HepG2 (cell line): ENCODE data around the gene RAB3A. TPM values are rescaled to one million over a fixed set of nuclear protein-coding genes. Genes with fewer than 3 reads are reported as not detected.
A peak's percentile ranks its signal among the peaks of the same experiment; 100 is the strongest.

Experiments used
- ATAC-seq: fragments of 200-7000 bp; cut with Tn5 transposase; 3 replicates; pipeline ENCODE4 v1.9.1; 2020; ENCODE audit warnings: mild to moderate bottlenecking, moderate library complexity
- BruUV-seq: library from RNA; stranded (reverse); fragments of 400-500 nt; replicated peaks from 2 replicates; lab custom pipeline; 2021; lab: Mats Ljungman, UMichigan
- CTCF ChIA-PET: fragments of 300-600 bp; formaldehyde crosslinking; extraction: SDS; loops from one replicate; lab custom pipeline; 2021; ENCODE audit warnings: low total read pairs, inconsistent platforms, low intra/inter-chr PET ratio; lab: Yijun Ruan, JAX
- POLR2A ChIA-PET: fragments of 350-600 bp; sonication (Branson Sonifier 250); formaldehyde crosslinking; loops from one replicate; lab custom pipeline; 2020; ENCODE audit warnings: antibody characterized with exemption, inconsistent platforms; lab: Yijun Ruan, JAX
- DNase-seq: peaks from one replicate; pipeline ENCODE4 v3.0.0-alpha.2; 2015; ENCODE audit warnings: low spot score
- FAIRE-seq: peaks from 3 replicates; lab custom pipeline; 2011; peaks lifted over from hg19 to GRCh38; lab: Jason Lieb, UNC
- H2AFZ ChIP-seq: one replicate; pipeline ENCODE4 v1.6.1; 2011; ENCODE audit warnings: low read length, inconsistent platforms
- H3K27ac ChIP-seq: fragments of 300-600 bp; 3 replicates; pipeline ENCODE4 v1.8.0; 2011; ENCODE audit warnings: mixed run types, mild to moderate bottlenecking, mixed read lengths, low read length, inconsistent platforms; ENCODE audit not compliant: insufficient read depth; ENCODE audit errors: extremely low read length
- H3K27me3 ChIP-seq, 2 experiments: fragments of 200-600 bp in 1 of 2; 2 replicates in 1 of 2; 3 replicates in 1 of 2; pipeline versions ENCODE4 v1.6.0 to v1.8.0; 2011; ENCODE audit warnings: low read length in 2 of 2, mild to moderate bottlenecking in 2 of 2, moderate library complexity in 2 of 2, inconsistent platforms in 1 of 2; ENCODE audit not compliant: insufficient read depth in 2 of 2, control insufficient read depth in 1 of 2
- H3K36me3 ChIP-seq, 2 experiments: fragments of 200-600 bp in 1 of 2; replicated peaks in 1 of 2; 2 replicates in 1 of 2; 3 replicates in 1 of 2; pipeline versions ENCODE4 v1.5.1 to v1.8.0; 2011; ENCODE audit warnings: low read length in 2 of 2, inconsistent platforms in 1 of 2; ENCODE audit not compliant: insufficient read depth in 2 of 2, control insufficient read depth in 1 of 2
- H3K4me1 ChIP-seq: 2 replicates; pipeline ENCODE4 v1.5.1; 2012; ENCODE audit warnings: low read length, inconsistent platforms; ENCODE audit not compliant: insufficient read depth
- H3K4me2 ChIP-seq: 2 replicates; pipeline ENCODE4 v1.6.0; 2011; ENCODE audit warnings: low read depth, low read length, inconsistent platforms
- H3K4me3 ChIP-seq, 3 experiments: fragments of 200-600 bp in 1 of 3; sonication (generic), shearing (Covaris generic) in 1 of 3; replicated peaks in 1 of 3; 2 replicates each; pipeline ENCODE4 v1.5.1; 2011 to 2016; ENCODE audit warnings: low read length in 3 of 3, inconsistent platforms in 2 of 3, low read depth in 2 of 3, mild to moderate bottlenecking in 2 of 3, control low read depth in 1 of 3, mixed read lengths in 1 of 3; ENCODE audit not compliant: insufficient read depth in 1 of 3
- H3K79me2 ChIP-seq: one replicate; pipeline ENCODE4 v1.6.1; 2011; ENCODE audit warnings: low read length, inconsistent platforms; ENCODE audit not compliant: insufficient read depth
- H3K9ac ChIP-seq: 2 replicates; pipeline ENCODE4 v1.6.0; 2011; ENCODE audit warnings: mild to moderate bottlenecking, low read depth, low read length, inconsistent platforms; ENCODE audit not compliant: insufficient read depth
- H3K9me3 ChIP-seq: 2 replicates; pipeline ENCODE4 v1.5.1; 2012; ENCODE audit warnings: mild to moderate bottlenecking, low read length
- H4K20me1 ChIP-seq: 2 replicates; pipeline ENCODE4 v1.6.0; 2011; ENCODE audit warnings: inconsistent platforms, mild to moderate bottlenecking, low read length, moderate library complexity; ENCODE audit not compliant: insufficient read depth
- CTCF ChIP-seq: sonication (generic); formaldehyde crosslinking; IDR thresholded peaks from 2 replicates; pipeline ENCODE4 v1.5.0; 2020; ENCODE audit warnings: mild to moderate bottlenecking, missing genetic modification reagents, moderate library complexity
- THRA ChIP-seq: sonication (generic); formaldehyde crosslinking; IDR thresholded peaks from 2 replicates; pipeline ENCODE4 v1.4.0; 2020; ENCODE audit warnings: missing genetic modification reagents, borderline replicate concordance
- ZFP36 ChIP-seq: fragments of 150-350 bp; IDR thresholded peaks from 2 replicates; pipeline ENCODE4 v1.6.1; 2018; ENCODE audit warnings: borderline replicate concordance, low read length, low read depth; ENCODE audit not compliant: partially characterized antibody
- ZMYM3 ChIP-seq: sonication (generic); formaldehyde crosslinking; IDR thresholded peaks from 2 replicates; pipeline ENCODE4 v1.5.1; 2020; ENCODE audit warnings: mild to moderate bottlenecking, missing genetic modification reagents
- ZNF512B ChIP-seq: sonication (generic); formaldehyde crosslinking; IDR thresholded peaks from 2 replicates; pipeline ENCODE4 v1.5.1; 2020; ENCODE audit warnings: missing genetic modification reagents, mild to moderate bottlenecking, borderline replicate concordance
- ZNF629 ChIP-seq: sonication (generic); formaldehyde crosslinking; conservative IDR thresholded peaks from 2 replicates; pipeline ENCODE4 v1.5.0; 2020; ENCODE audit warnings: missing genetic modification reagents
- WGBS: methylation state at CpG from one replicate; pipeline ENCODE4 v1.1.6; 2017; ENCODE audit warnings: low lambda C conversion rate; 5-methylcytosine and 5-hydroxymethylcytosine counted together
- in situ Hi-C: cut with HindIII; loops from 2 replicates; pipeline ENCODE4 v1.10.0; 2017; ENCODE audit warnings: low pct_unique_long_range_greater_than_20kb; ENCODE audit not compliant: extremely low pct_ligation_motif_present
- intact Hi-C: fragments of 100-400 bp; cut with micrococcal nuclease; formaldehyde crosslinking; loops from one replicate; pipeline ENCODE4 v1.10.0; 2022; ENCODE audit not compliant: unreplicated experiment
- polyA plus RNA-seq, 8 experiments: library from polyadenylated mRNA; depleted of rRNA in 3 of 8; stranded (reverse) in 7 of 8; unstranded in 1 of 8; fragments of >200 nt; fragmentation: Illumina TruSeq in 4 of 8; extraction: Trizol in 4 of 8; gene quantifications; 2 replicates each; pipeline versions ENCODE4 v1.2.1 to v1.2.3, GENCODE V29; 2011 to 2016; ENCODE audit warnings: low read depth in 4 of 8, missing spikeins in 1 of 8, mixed read lengths in 1 of 8; ENCODE audit not compliant: insufficient read depth in 1 of 8
- total RNA-seq, 5 experiments: library from RNA; depleted of rRNA; stranded (reverse); fragments of >200 nt; fragmentation: Illumina TruSeq; extraction: Trizol; gene quantifications; 2 replicates each; pipeline ENCODE4 v1.2.3, GENCODE V29; 2016; ENCODE audit warnings: low read depth in 1 of 5

The RAB3A gene
- total and polyA plus RNA-seq, 2 of the 13 experiments (the other 11 are each of a cell fraction or from before 2014, with no cell fraction given): 0.58 to 0.98 TPM

- no peak for FAIRE-seq
Measured at GRCh38 chr19:18229915-18230314, 26.1 kb upstream of the RAB3A start.

GRCh38 chr19:18229474-18229873 lies 25.6 kb upstream of the RAB3A start:
- Histone ChIP-seq H2AFZ (no peak overlapping the region), H3K27me3 (peaks cover 0 to 4% of the 10 kb centered on the region in 2 experiments; a peak in 1 of 5 replicates), H3K36me3 (no peaks in the 10 kb centered on the region), H3K9me3 (no peaks in the 10 kb centered on the region), H3K9ac (no peak overlapping the region), H3K4me1 (peaks cover 43% of the 10 kb centered on the region), H3K27ac (no peak overlapping the region), H3K4me2 (no peak overlapping the region), H4K20me1 (no peaks in the 10 kb centered on the region; the same call in 1 of the 2 replicates), H3K79me2 (no peaks in the 10 kb centered on the region), H3K4me3 (no peak overlapping the region)
- FAIRE-seq (no peak), DNase-seq (no peak), ATAC-seq (no peak)
- in situ Hi-C loops (no loop called here), intact Hi-C loops (no loop called here)
- TF ChIP-seq CTCF (CRISPR knock-in tag) (peak; percentile 29), ZMYM3 (CRISPR knock-in tag) (peak; percentile 51; the same call in 1 of the 2 replicates), ZNF512B (CRISPR knock-in tag) (no peak), ZNF629 (CRISPR knock-in tag) (peak; percentile 96)
- BruUV-seq: no TSS peak
- POLR2A ChIA-PET: no interaction called here
- CTCF ChIA-PET: interaction anchor here (0.8 kb wide), 1 partner anchor 22 kb away, joined by 3 read pairs; no protein-coding TSS in a partner anchor
- 13% methylated on average over 5 of the region's 5 CpGs for WGBS

More at GRCh38 chr19:18229915-18230314, 26.1 kb upstream of the RAB3A start:
- H3K4me2 ChIP-seq: no peak overlapping the region
- intact Hi-C loops: no loop called here
- no peaks in the 10 kb centered on the region; the same call in 1 of the 2 replicates for H4K20me1 ChIP-seq
- no TSS peak for BruUV-seq
- POLR2A ChIA-PET: no interaction called here
- no peak overlapping the region for H3K27ac ChIP-seq
- 44% methylated on average over 3 of the region's 4 CpGs for WGBS
- H3K4me1 ChIP-seq: peaks cover 40% of the 10 kb centered on the region
- peaks cover 0 to 4% of the 10 kb centered on the region in 2 experiments; a peak in 1 of 5 replicates for H3K27me3 ChIP-seq
- CTCF ChIA-PET: no interaction called here
- no peaks in the 10 kb centered on the region for H3K9me3 ChIP-seq
- in situ Hi-C loops: no loop called here
- H3K4me3 ChIP-seq: no peak overlapping the region
- no peaks in the 10 kb centered on the region for H3K36me3 ChIP-seq
- no peak overlapping the region for H3K9ac ChIP-seq
- TF ChIP-seq THRA (CRISPR knock-in tag) (no peak), ZFP36 (peak; percentile 47)
- no peak for DNase-seq
- no peaks in the 10 kb centered on the region for H3K79me2 ChIP-seq
- no peak for ATAC-seq
- no peak overlapping the region for H2AFZ ChIP-seq
